ENCODE results near the gene ANKRD33B. TPM values are rescaled to one million over a fixed set of nuclear protein-coding genes. Genes with fewer than 3 reads are reported as not detected.

Gene ANKRD33B
- total and polyA plus RNA-seq, 11 donors: 0.98 to 33.8 (median 4.9) TPM

DNA sequence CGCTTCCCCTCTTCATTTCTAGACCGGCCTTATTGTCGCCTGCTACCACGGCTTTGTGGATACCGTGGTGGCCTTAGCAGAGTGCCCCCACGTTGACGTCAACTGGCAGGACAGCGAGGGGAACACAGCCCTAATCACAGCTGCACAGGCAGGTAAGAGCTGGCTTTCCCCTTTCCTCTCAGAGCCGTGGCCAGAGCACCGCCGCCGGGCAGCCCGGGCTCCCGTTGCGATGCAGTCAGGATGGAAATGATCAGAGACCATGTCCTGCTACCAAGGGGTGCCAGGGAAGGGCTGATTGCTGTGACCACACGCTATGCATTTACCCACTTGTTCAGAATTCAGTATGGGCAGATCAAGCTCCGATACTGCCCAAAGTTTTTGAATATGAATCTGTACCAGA lies 54.4 kb downstream of the ANKRD33B start:
- Histone ChIP-seq H3K27me3 (no peaks in the 10 kb centered on the region), H3K27ac (no peak overlapping the region), H3K4me1 (peaks cover 0 to 14% (median 8%) of the 10 kb centered on the region in 12 donors), H3K9me3 (peaks cover 0 to 12% (median 2%) of the 10 kb centered on the region in 12 donors), H3K4me3 (no peak overlapping the region), H3K36me3 (peaks cover 0 to 5% (median 0%) of the 10 kb centered on the region in 9 donors)
- WGBS, 4 donors: 94 to 99% (median 97%) methylated on average over 13 to 17 of the region's 17 CpGs
- no peak for DNase-seq
- intact Hi-C loops (cut with DNase I): no loop called here
- ATAC-seq: no peak
- TF ChIP-seq, protein P1, sequence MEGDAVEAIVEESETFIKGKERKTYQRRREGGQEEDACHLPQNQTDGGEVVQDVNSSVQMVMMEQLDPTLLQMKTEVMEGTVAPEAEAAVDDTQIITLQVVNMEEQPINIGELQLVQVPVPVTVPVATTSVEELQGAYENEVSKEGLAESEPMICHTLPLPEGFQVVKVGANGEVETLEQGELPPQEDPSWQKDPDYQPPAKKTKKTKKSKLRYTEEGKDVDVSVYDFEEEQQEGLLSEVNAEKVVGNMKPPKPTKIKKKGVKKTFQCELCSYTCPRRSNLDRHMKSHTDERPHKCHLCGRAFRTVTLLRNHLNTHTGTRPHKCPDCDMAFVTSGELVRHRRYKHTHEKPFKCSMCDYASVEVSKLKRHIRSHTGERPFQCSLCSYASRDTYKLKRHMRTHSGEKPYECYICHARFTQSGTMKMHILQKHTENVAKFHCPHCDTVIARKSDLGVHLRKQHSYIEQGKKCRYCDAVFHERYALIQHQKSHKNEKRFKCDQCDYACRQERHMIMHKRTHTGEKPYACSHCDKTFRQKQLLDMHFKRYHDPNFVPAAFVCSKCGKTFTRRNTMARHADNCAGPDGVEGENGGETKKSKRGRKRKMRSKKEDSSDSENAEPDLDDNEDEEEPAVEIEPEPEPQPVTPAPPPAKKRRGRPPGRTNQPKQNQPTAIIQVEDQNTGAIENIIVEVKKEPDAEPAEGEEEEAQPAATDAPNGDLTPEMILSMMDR (IDR thresholded peaks at IDR 0.05): no peak
- no peak for TF ChIP-seq POLR2A (IDR thresholded peaks at IDR 0.05)

GRCh38 chr5:10619649-10620048 lies 55.8 kb downstream of the ANKRD33B start:
- WGBS, 4 donors: 88 to 100% (median 91%) methylated on average over 8 to 10 of the region's 10 CpGs
- ATAC-seq (no peak), DNase-seq (no peak)
- intact Hi-C loops (cut with DNase I): loop anchor here in 5 of 10 donors (5.0 to 10.0 kb wide), 5 partner anchors 45 to 335 kb away; partner anchors contain the start of gene ANKRD33B (in 1 of the 5)
- H3K4me3 ChIP-seq: no peak overlapping the region
- H3K9me3 ChIP-seq: peaks cover 0 to 12% (median 2%) of the 10 kb centered on the region in 12 donors
- H3K4me1 ChIP-seq: peaks cover 0 to 19% (median 8%) of the 10 kb centered on the region in 12 donors
- TF ChIP-seq, protein P1 (IDR thresholded peaks at IDR 0.05): no peak
- no peak for TF ChIP-seq POLR2A (IDR thresholded peaks at IDR 0.05)
- no peak overlapping the region for H3K27ac ChIP-seq
- peaks cover 0 to 5% (median 0%) of the 10 kb centered on the region in 9 donors for H3K36me3 ChIP-seq
- no peaks in the 10 kb centered on the region for H3K27me3 ChIP-seq

- TF ChIP-seq, protein P1 (IDR thresholded peaks at IDR 0.05): no peak
- no peak for TF ChIP-seq POLR2A (IDR thresholded peaks at IDR 0.05)
- ATAC-seq (no peak), DNase-seq (no peak)
- Histone ChIP-seq H3K27me3 (no peaks in the 10 kb centered on the region), H3K27ac (no peak overlapping the region), H3K36me3 (peaks cover 0 to 5% (median 0%) of the 10 kb centered on the region in 9 donors), H3K4me3 (no peak overlapping the region), H3K4me1 (peaks cover 0 to 24% (median 8%) of the 10 kb centered on the region in 12 donors), H3K9me3 (peaks cover 0 to 12% (median 2%) of the 10 kb centered on the region in 12 donors)
- intact Hi-C loops (cut with DNase I): loop anchor here in 5 of 10 donors (5.0 to 10.0 kb wide), 5 partner anchors 46 to 336 kb away; partner anchors contain the start of gene ANKRD33B (in 1 of the 5)
- WGBS, 4 donors: 54 to 78% (median 70%) methylated on average over 3 of the region's 3 CpGs
Observed at GRCh38 chr5:10620346-10620745, 56.5 kb downstream of the ANKRD33B start.

GRCh38 chr5:10621832-10622231 lies 58.0 kb downstream of the ANKRD33B start:
- Histone ChIP-seq H3K36me3 (peaks cover 0 to 5% (median 0%) of the 10 kb centered on the region in 9 donors), H3K27ac (no peak overlapping the region), H3K27me3 (no peaks in the 10 kb centered on the region), H3K9me3 (peaks cover 0 to 12% (median 2%) of the 10 kb centered on the region in 12 donors), H3K4me1 (peaks cover 0 to 34% (median 17%) of the 10 kb centered on the region in 12 donors), H3K4me3 (no peak overlapping the region)
- no peak for DNase-seq
- WGBS, 4 donors: 61 to 74% (median 69%) methylated on average over 1 of the region's 1 CpG
- ATAC-seq: no peak
- intact Hi-C loops (cut with DNase I): loop anchor here in 5 of 10 donors (5.0 to 10.0 kb wide), 5 partner anchors 47 to 337 kb away; partner anchors contain the start of gene ANKRD33B (in 1 of the 5)
- TF ChIP-seq, protein P1 (IDR thresholded peaks at IDR 0.05): no peak
- no peak for TF ChIP-seq POLR2A (IDR thresholded peaks at IDR 0.05)

Measured in heart left ventricle (tissue), 16 donors.